Measurements from ENCODE around the gene PRODH. TPM values are rescaled to one million over a fixed set of nuclear protein-coding genes. Genes with fewer than 3 reads are reported as not detected.
"Not testable (repeated sequence)": the region's sequence is repeated elsewhere in the genome, so short reads cannot be mapped to it uniquely, and the experiment has no call there.

Gene PRODH
- total RNA-seq, 4 donors from 2014 or later, result 1.7 to 41.5 (median 14.2) TPM

GRCh38 chr22:18965526-18966421, 29.7 kb upstream of the PRODH start:
- TF ChIP-seq CTCF (IDR thresholded peaks at IDR 0.05), result no peak
- DNase-seq (ENCODE audit: low spot score) (no peak), ATAC-seq (ENCODE audit: low FRiP score) (no peak)

GRCh38 chr22:18964501-18965265, 28.6 kb upstream of the PRODH start:
- DNase-seq (ENCODE audit: low spot score); ATAC-seq (ENCODE audit: low FRiP score): not testable (repeated sequence)

- DNase-seq (ENCODE audit: low spot score); ATAC-seq (ENCODE audit: low FRiP score): not testable (repeated sequence)
Measured at GRCh38 chr22:18964051-18964450, 28.0 kb upstream of the PRODH start.

GRCh38 chr22:18962308-18962635, 26.2 kb upstream of the PRODH start:
- no peak for TF ChIP-seq CTCF (IDR thresholded peaks at IDR 0.05)
- no peak for ATAC-seq (ENCODE audit: low FRiP score)
- no peak for DNase-seq (ENCODE audit: low spot score)

- not testable (repeated sequence) for ATAC-seq (ENCODE audit: low FRiP score); DNase-seq (ENCODE audit: low spot score)
Measured at GRCh38 chr22:18961632-18962307, 25.7 kb upstream of the PRODH start.

GRCh38 chr22:18961201-18961600, 25.1 kb upstream of the PRODH start:
- DNase-seq (ENCODE audit: low spot score); ATAC-seq (ENCODE audit: low FRiP score): not testable (repeated sequence)

- not testable (repeated sequence) for ATAC-seq (ENCODE audit: low FRiP score); DNase-seq (ENCODE audit: low spot score)
Measured at GRCh38 chr22:18960166-18960820, 24.2 kb upstream of the PRODH start.

GRCh38 chr22:18959741-18960140, 23.6 kb upstream of the PRODH start:
- ATAC-seq (ENCODE audit: low FRiP score); DNase-seq (ENCODE audit: low spot score): not testable (repeated sequence)

GRCh38 chr22:18959266-18959665, 23.2 kb upstream of the PRODH start:
- ATAC-seq (ENCODE audit: low FRiP score); DNase-seq (ENCODE audit: low spot score): not testable (repeated sequence)

GRCh38 chr22:18958738-18959137, 22.6 kb upstream of the PRODH start:
- not testable (repeated sequence) for DNase-seq (ENCODE audit: low spot score); ATAC-seq (ENCODE audit: low FRiP score)

GRCh38 chr22:18958321-18958705, 22.2 kb upstream of the PRODH start:
- DNase-seq (ENCODE audit: low spot score); ATAC-seq (ENCODE audit: low FRiP score): not testable (repeated sequence)

GRCh38 chr22:18957621-18958320, 21.7 kb upstream of the PRODH start:
- ATAC-seq (ENCODE audit: low FRiP score); DNase-seq (ENCODE audit: low spot score): not testable (repeated sequence)

GRCh38 chr22:18956956-18957355, 20.9 kb upstream of the PRODH start:
- not testable (repeated sequence) for DNase-seq (ENCODE audit: low spot score); ATAC-seq (ENCODE audit: low FRiP score)

GRCh38 chr22:18956121-18956895, 20.2 kb upstream of the PRODH start:
- DNase-seq (ENCODE audit: low spot score); ATAC-seq (ENCODE audit: low FRiP score): not testable (repeated sequence)

All from omental fat pad (tissue), 4 donors.